Keratinocyte (primary cell): ENCODE data around the gene ZNF362. TPM values are rescaled to one million over a fixed set of nuclear protein-coding genes. Genes with fewer than 3 reads are reported as not detected.

ENCODE experiments used
- DNase-seq: peaks from one replicate; pipeline ENCODE4 v3.0.0-alpha.2; 2011; ENCODE audit warnings: low read depth, missing footprints, low spot score
- FAIRE-seq: peaks from 2 replicates; lab custom pipeline; 2011; peaks lifted over from hg19 to GRCh38; lab: Jason Lieb, UNC
- H2AFZ ChIP-seq: 2 replicates; pipeline ENCODE4 v1.6.0; 2012; ENCODE audit warnings: low read length, control low read depth, inconsistent platforms; ENCODE audit not compliant: control insufficient read depth
- H3K27ac ChIP-seq: 2 replicates; pipeline ENCODE4 v1.5.1; 2011; ENCODE audit warnings: low read length; ENCODE audit not compliant: control insufficient read depth, insufficient read depth
- H3K27me3 ChIP-seq: 3 replicates; pipeline ENCODE4 v1.6.0; 2011; ENCODE audit warnings: low read length; ENCODE audit not compliant: control insufficient read depth, insufficient read depth; ENCODE audit errors: extremely low read depth
- H3K36me3 ChIP-seq, 2 experiments: 2 replicates in 1 of 2; 3 replicates in 1 of 2; pipeline ENCODE4 v1.5.1; 2011; ENCODE audit warnings: low read length in 2 of 2, mild to moderate bottlenecking in 1 of 2; ENCODE audit not compliant: control insufficient read depth in 2 of 2, insufficient read depth in 2 of 2; ENCODE audit errors: extremely low read depth in 1 of 2
- H3K4me1 ChIP-seq: 3 replicates; pipeline ENCODE4 v1.5.1; 2011; ENCODE audit warnings: low read length; ENCODE audit not compliant: control insufficient read depth, insufficient read depth; ENCODE audit errors: extremely low read depth
- H3K4me2 ChIP-seq: 3 replicates; pipeline ENCODE4 v1.6.0; 2011; ENCODE audit warnings: low read depth, low read length; ENCODE audit not compliant: control insufficient read depth, insufficient read depth; ENCODE audit errors: extremely low read depth
- H3K4me3 ChIP-seq, 3 experiments: fragments of 200-600 bp in 1 of 3; sonication (generic) in 1 of 3; 2 replicates in 2 of 3; 3 replicates in 1 of 3; pipeline ENCODE4 v1.5.1; 2011 to 2016; ENCODE audit warnings: low read length in 3 of 3, mild to moderate bottlenecking in 3 of 3, control low read depth in 2 of 3, inconsistent platforms in 1 of 3, low read depth in 1 of 3, mixed read lengths in 1 of 3, mixed run types in 1 of 3, moderate library complexity in 1 of 3; ENCODE audit not compliant: control insufficient read depth in 2 of 3, insufficient read depth in 2 of 3; ENCODE audit errors: extremely low read depth in 1 of 3
- H3K79me2 ChIP-seq: 2 replicates; pipeline ENCODE4 v1.6.0; 2012; ENCODE audit warnings: low read length; ENCODE audit not compliant: control insufficient read depth, insufficient read depth
- H3K9ac ChIP-seq: 3 replicates; pipeline ENCODE4 v1.6.0; 2011; ENCODE audit warnings: low read length; ENCODE audit not compliant: control insufficient read depth, insufficient read depth; ENCODE audit errors: extremely low read depth
- H3K9me1 ChIP-seq: 3 replicates; pipeline ENCODE4 v1.6.0; 2011; ENCODE audit warnings: low read length; ENCODE audit not compliant: control insufficient read depth, insufficient read depth; ENCODE audit errors: extremely low read depth
- H3K9me3 ChIP-seq: 2 replicates; pipeline ENCODE4 v1.5.1; 2012; ENCODE audit warnings: low read depth, low read length; ENCODE audit not compliant: control insufficient read depth
- H4K20me1 ChIP-seq: 3 replicates; pipeline ENCODE4 v1.6.0; 2011; ENCODE audit warnings: low read length; ENCODE audit not compliant: control insufficient read depth, insufficient read depth; ENCODE audit errors: extremely low read depth
- EZH2 ChIP-seq: IDR thresholded peaks from one replicate; pipeline ENCODE4 v1.6.1; 2012; ENCODE audit warnings: inconsistent platforms, mild to moderate bottlenecking, low read length, moderate library complexity
- dilution Hi-C: fragments of 300-500 bp; cut with MboI; formaldehyde crosslinking; loops from one replicate; pipeline ENCODE4 v1.7.0; 2020; ENCODE audit warnings: low sequenced_read_pairs; ENCODE audit not compliant: extremely low pct_ligation_motif_present
- polyA plus RNA-seq, 5 experiments: library from polyadenylated mRNA; depleted of rRNA in 3 of 5; stranded (reverse) in 3 of 5; stranded (forward) in 1 of 5; unstranded in 1 of 5; fragments of >200 nt; gene quantifications; 1 replicate in 1 of 5; 2 replicates in 3 of 5; 3 replicates in 1 of 5; pipeline versions ENCODE4 v1.2.1 to v1.2.3, GENCODE V29; 2011 to 2012; ENCODE audit warnings: missing spikeins in 2 of 5, low read depth in 1 of 5, low replicate concordance in 1 of 5
- TF ChIP-seq, protein P1 (sequence below), 3 experiments: IDR thresholded peaks in 1 of 3; conservative IDR thresholded peaks in 1 of 3; optimal IDR thresholded peaks in 1 of 3; 2 replicates in 2 of 3; 3 replicates in 1 of 3; pipeline versions ENCODE3 to v1.5.1; 2011; ENCODE audit warnings: low read length in 3 of 3, mild to moderate bottlenecking in 3 of 3, moderate library complexity in 2 of 3, control low read depth in 1 of 3, inconsistent platforms in 1 of 3; ENCODE audit not compliant: insufficient read depth in 2 of 3; ENCODE audit errors: extremely low read depth in 1 of 3

Gene ZNF362
- polyA plus RNA-seq, 1 donor (not counting 4 experiments of a cell fraction or from before 2014, with no cell fraction given): 2.2 TPM

GRCh38 chr1:33338048-33338439 is 81.8 kb downstream of the ZNF362 start:
- Histone ChIP-seq H3K79me2 (peaks cover 98% of the 10 kb centered on the region), H2AFZ (no peak overlapping the region), H3K4me2 (no peak overlapping the region), H3K9ac (no peak overlapping the region), H3K27me3 (no peaks in the 10 kb centered on the region), H3K27ac (no peak overlapping the region), H3K4me1 (peaks cover 59% of the 10 kb centered on the region), H4K20me1 (peaks cover 75% of the 10 kb centered on the region), H3K36me3 (peaks cover 22 to 35% of the 10 kb centered on the region in 2 experiments), H3K9me1 (peaks cover 10% of the 10 kb centered on the region), H3K9me3 (no peaks in the 10 kb centered on the region), H3K4me3 (no peak overlapping the region)
- DNase-seq: no peak
- TF ChIP-seq, protein P1, sequence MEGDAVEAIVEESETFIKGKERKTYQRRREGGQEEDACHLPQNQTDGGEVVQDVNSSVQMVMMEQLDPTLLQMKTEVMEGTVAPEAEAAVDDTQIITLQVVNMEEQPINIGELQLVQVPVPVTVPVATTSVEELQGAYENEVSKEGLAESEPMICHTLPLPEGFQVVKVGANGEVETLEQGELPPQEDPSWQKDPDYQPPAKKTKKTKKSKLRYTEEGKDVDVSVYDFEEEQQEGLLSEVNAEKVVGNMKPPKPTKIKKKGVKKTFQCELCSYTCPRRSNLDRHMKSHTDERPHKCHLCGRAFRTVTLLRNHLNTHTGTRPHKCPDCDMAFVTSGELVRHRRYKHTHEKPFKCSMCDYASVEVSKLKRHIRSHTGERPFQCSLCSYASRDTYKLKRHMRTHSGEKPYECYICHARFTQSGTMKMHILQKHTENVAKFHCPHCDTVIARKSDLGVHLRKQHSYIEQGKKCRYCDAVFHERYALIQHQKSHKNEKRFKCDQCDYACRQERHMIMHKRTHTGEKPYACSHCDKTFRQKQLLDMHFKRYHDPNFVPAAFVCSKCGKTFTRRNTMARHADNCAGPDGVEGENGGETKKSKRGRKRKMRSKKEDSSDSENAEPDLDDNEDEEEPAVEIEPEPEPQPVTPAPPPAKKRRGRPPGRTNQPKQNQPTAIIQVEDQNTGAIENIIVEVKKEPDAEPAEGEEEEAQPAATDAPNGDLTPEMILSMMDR (optimal IDR thresholded peaks at IDR 0.05 in 1 of 3, IDR thresholded peaks at IDR 0.05 in 1 of 3, conservative IDR thresholded peaks at IDR 0.05 in 1 of 3; ENCODE audit: extremely low read depth in 1 of 3, insufficient read depth in 2 of 3, low read length in 3 of 3): no peak
- no peak for TF ChIP-seq EZH2
- FAIRE-seq: no peak
- dilution Hi-C loops: no loop called here

DNA sequence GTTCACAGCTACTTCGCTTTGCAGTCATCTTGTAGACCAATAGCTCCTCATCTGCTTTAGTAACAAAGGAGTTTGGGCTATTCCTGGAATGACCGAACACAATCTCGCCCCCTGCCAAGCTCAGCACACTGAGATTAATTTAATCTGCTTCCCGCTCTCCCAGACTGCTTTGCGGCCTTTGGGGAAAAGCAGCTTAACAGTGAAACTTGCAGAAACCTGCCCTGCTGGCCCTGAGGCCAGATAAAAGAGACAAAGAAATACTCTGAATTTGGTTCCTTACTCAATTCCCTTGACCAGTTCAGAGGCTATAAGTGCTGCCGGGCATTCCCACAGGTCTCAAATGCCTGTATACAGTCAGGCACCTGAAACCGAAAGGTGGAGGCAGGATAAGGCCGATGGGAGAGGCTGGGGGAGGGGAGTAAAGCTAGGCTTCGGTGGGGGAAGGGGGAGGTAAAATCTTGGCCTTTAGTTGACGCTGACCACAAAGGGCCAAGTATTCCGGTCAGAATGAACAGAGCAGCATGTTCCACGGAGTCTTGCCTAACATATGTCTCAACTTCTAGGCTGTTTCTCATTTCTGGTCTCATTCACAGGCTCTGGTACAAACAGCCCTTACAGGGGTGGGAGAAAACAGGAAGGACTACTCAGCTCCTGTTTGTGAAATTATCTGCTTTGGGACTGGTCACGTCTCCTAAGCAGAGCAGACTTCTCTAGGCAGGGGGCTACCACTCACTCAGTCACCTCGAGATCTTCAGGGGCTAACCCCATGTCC is 82.3 kb downstream of the ZNF362 start:
- Histone ChIP-seq H3K79me2 (peaks cover 97% of the 10 kb centered on the region), H3K27me3 (no peaks in the 10 kb centered on the region), H3K4me1 (peaks cover 58% of the 10 kb centered on the region), H3K4me3 (peak overlapping the region in 2 of 3 experiments; percentile 1 to 9), H3K9me3 (no peaks in the 10 kb centered on the region), H4K20me1 (peaks cover 71% of the 10 kb centered on the region), H3K27ac (peak overlapping the region; percentile 41), H2AFZ (no peak overlapping the region), H3K9ac (no peak overlapping the region), H3K36me3 (peaks cover 19 to 32% of the 10 kb centered on the region in 2 experiments), H3K9me1 (peaks cover 10% of the 10 kb centered on the region), H3K4me2 (peak overlapping the region; percentile 55)
- TF ChIP-seq, protein P1 (optimal IDR thresholded peaks at IDR 0.05 in 1 of 3, IDR thresholded peaks at IDR 0.05 in 1 of 3, conservative IDR thresholded peaks at IDR 0.05 in 1 of 3; ENCODE audit: extremely low read depth in 1 of 3, insufficient read depth in 2 of 3, low read length in 3 of 3): no peak
- TF ChIP-seq EZH2: no peak
- FAIRE-seq: peak; percentile 23
- DNase-seq: no peak
- dilution Hi-C loops: no loop called here
